Endothelial cell of umbilical vein (primary cell): ENCODE measurements around the gene AMDHD2. TPM values are rescaled to one million over a fixed set of nuclear protein-coding genes. Genes with fewer than 3 reads are reported as not detected.
"Not testable (repeated sequence)": the region's sequence is repeated elsewhere in the genome, so short reads cannot be mapped to it uniquely, and the experiment has no call there.

ENCODE experiments used
- BruUV-seq: library from RNA; stranded (reverse); fragments of 400-500 nt; replicated peaks from 2 replicates; lab custom pipeline; 2021; lab: Mats Ljungman, UMichigan
- CTCF ChIA-PET: fragments of 300-600, 350-600 bp; sonication (Branson Sonifier 250); formaldehyde crosslinking; loops from one replicate; lab custom pipeline; 2021; ENCODE audit warnings: antibody characterized with exemption, inconsistent platforms; lab: Charles Lee
- POLR2A ChIA-PET: fragments of 300-600, 350-600 bp; sonication (Branson Sonifier 250); formaldehyde crosslinking; loops from one replicate; lab custom pipeline; 2021; ENCODE audit warnings: antibody characterized with exemption, inconsistent platforms; lab: Charles Lee
- DNase-seq: peaks from one replicate; pipeline ENCODE4 v3.0.0-alpha.2; 2011; ENCODE audit warnings: low read depth, low spot score
- FAIRE-seq: peaks from 2 replicates; lab custom pipeline; 2011; peaks lifted over from hg19 to GRCh38; lab: Jason Lieb, UNC
- H2AFZ ChIP-seq: 2 replicates; pipeline ENCODE4 v1.6.0; 2012; ENCODE audit warnings: low read depth, low read length, control low read depth, inconsistent platforms
- H3K27ac ChIP-seq: 2 replicates; pipeline ENCODE4 v1.5.1; 2011; ENCODE audit warnings: low read depth, mild to moderate bottlenecking, control low read depth, low read length, moderate library complexity; ENCODE audit not compliant: insufficient read depth
- H3K27me3 ChIP-seq, 2 experiments: 2 replicates each; pipeline versions ENCODE4 v1.6.0 to v1.6.1; 2011; ENCODE audit warnings: low read length in 2 of 2, mixed read lengths in 1 of 2; ENCODE audit not compliant: control insufficient read depth in 2 of 2, insufficient read depth in 2 of 2
- H3K36me3 ChIP-seq, 2 experiments: 2 replicates in 1 of 2; 3 replicates in 1 of 2; pipeline ENCODE4 v1.5.1; 2011; ENCODE audit warnings: low read length in 2 of 2, mild to moderate bottlenecking in 1 of 2, moderate library complexity in 1 of 2; ENCODE audit not compliant: control insufficient read depth in 2 of 2, insufficient read depth in 2 of 2; ENCODE audit errors: extremely low read depth in 1 of 2
- H3K4me1 ChIP-seq: 3 replicates; pipeline ENCODE4 v1.5.1; 2011; ENCODE audit warnings: mild to moderate bottlenecking, low read length; ENCODE audit not compliant: control insufficient read depth, insufficient read depth; ENCODE audit errors: extremely low read depth
- H3K4me2 ChIP-seq: 2 replicates; pipeline ENCODE4 v1.6.1; 2011; ENCODE audit warnings: low read length, control low read depth, mixed read lengths; ENCODE audit not compliant: insufficient read depth
- H3K4me3 ChIP-seq, 3 experiments: fragments of 200-600 bp in 1 of 3; sonication (generic), shearing (Covaris generic) in 1 of 3; replicated peaks in 1 of 3; 2 replicates each; pipeline ENCODE4 v1.5.1; 2011 to 2016; ENCODE audit warnings: control low read depth in 3 of 3, low read length in 3 of 3, mild to moderate bottlenecking in 2 of 3, inconsistent platforms in 1 of 3, low read depth in 1 of 3, moderate library complexity in 1 of 3; ENCODE audit not compliant: insufficient read depth in 1 of 3
- H3K79me2 ChIP-seq: 2 replicates; pipeline ENCODE4 v1.6.0; 2012; ENCODE audit warnings: low read length, inconsistent platforms; ENCODE audit not compliant: control insufficient read depth, insufficient read depth
- H3K9ac ChIP-seq: replicated peaks from 2 replicates; pipeline ENCODE3; 2011; ENCODE audit warnings: low read length, control low read depth; ENCODE audit not compliant: insufficient read depth; ENCODE audit errors: extremely low read depth
- H3K9me1 ChIP-seq: replicated peaks from 3 replicates; pipeline ENCODE4 v1.6.0; 2011; ENCODE audit warnings: mild to moderate bottlenecking, low read length; ENCODE audit not compliant: control insufficient read depth, insufficient read depth; ENCODE audit errors: extremely low read depth
- H3K9me3 ChIP-seq: replicated peaks from 2 replicates; pipeline ENCODE4 v1.5.1; 2012; ENCODE audit warnings: low read length, inconsistent platforms; ENCODE audit not compliant: control insufficient read depth, insufficient read depth
- H4K20me1 ChIP-seq: replicated peaks from 2 replicates; pipeline ENCODE3; 2011; ENCODE audit warnings: mild to moderate bottlenecking, low read length; ENCODE audit not compliant: control insufficient read depth, insufficient read depth; ENCODE audit errors: extremely low read depth
- CTCF ChIP-seq, 2 donors: IDR thresholded peaks; 1 replicate in 1 of 2; 2 replicates in 1 of 2; pipeline ENCODE4 v1.5.1; 2011; ENCODE audit warnings: low read length in 2 of 2, mild to moderate bottlenecking in 2 of 2, moderate library complexity in 2 of 2, control low read depth in 1 of 2, inconsistent platforms in 1 of 2, low read depth in 1 of 2; ENCODE audit not compliant: insufficient read depth in 1 of 2; ENCODE audit errors: extremely low read depth in 1 of 2
- FOS ChIP-seq: IDR thresholded peaks from 2 replicates; pipeline ENCODE4 v1.6.1; 2011; ENCODE audit warnings: mild to moderate bottlenecking, low read length, moderate library complexity, borderline replicate concordance; ENCODE audit not compliant: insufficient read depth
- JUN ChIP-seq: IDR thresholded peaks from 2 replicates; pipeline ENCODE4 v1.6.1; 2011; ENCODE audit warnings: borderline replicate concordance, low read depth; ENCODE audit not compliant: insufficient read length, insufficient read depth
- MAX ChIP-seq: IDR thresholded peaks from 2 replicates; pipeline ENCODE4 v1.6.1; 2011; ENCODE audit not compliant: insufficient read depth, insufficient read length
- MYC ChIP-seq: IDR thresholded peaks from one replicate; pipeline ENCODE4 v1.6.1; 2011; ENCODE audit warnings: mild to moderate bottlenecking, low read depth, low read length
- POLR2A ChIP-seq: IDR thresholded peaks from 2 replicates; pipeline ENCODE4 v1.6.1; 2012; ENCODE audit warnings: low read depth, mild to moderate bottlenecking, control low read depth, low read length
- POLR2AphosphoS5 ChIP-seq: IDR thresholded peaks from 2 replicates; pipeline ENCODE4 v1.6.1; 2012; ENCODE audit warnings: low read depth, mild to moderate bottlenecking, control low read depth, low read length, moderate library complexity; ENCODE audit not compliant: insufficient read depth
- dilution Hi-C: fragments of 300-500 bp; cut with MboI; formaldehyde crosslinking; loops from one replicate; pipeline ENCODE4 v1.15.0; 2019; ENCODE audit warnings: low sequenced_read_pairs; ENCODE audit not compliant: extremely low pct_ligation_motif_present
- intact Hi-C: fragments of 100-400 bp; cut with micrococcal nuclease; formaldehyde crosslinking; loops from one replicate; pipeline ENCODE4 v1.10.0; 2022
- polyA plus RNA-seq, 4 experiments: library from polyadenylated mRNA; depleted of rRNA in 3 of 4; stranded (reverse) in 3 of 4; unstranded in 1 of 4; fragments of >200 nt; gene quantifications; 2 replicates each; pipeline versions ENCODE4 v1.2.1 to v1.2.3, GENCODE V29; 2011 to 2012; ENCODE audit warnings: missing spikeins in 1 of 4
- total RNA-seq: library from RNA; stranded (reverse); gene quantifications from 2 replicates; pipeline ENCODE4 v1.2.3, GENCODE V29; 2021

AMDHD2 gene
- total and polyA plus RNA-seq, 2 donors (not counting 3 experiments of a cell fraction or from before 2014, with no cell fraction given): 39.4 to 59.5 TPM

- H3K9me1 ChIP-seq: no peaks in the 10 kb centered on the region
- ChIA-PET POLR2A (no interaction called here), CTCF (interaction anchor here (0.7 to 0.9 kb wide), 2 partner anchors 12 to 63 kb away, joined by 3 to 4 read pairs; partner anchors contain the start of gene AMDHD2)
- dilution Hi-C loops (no loop called here), intact Hi-C loops (no loop called here)
- no peaks in the 10 kb centered on the region for H3K27me3 ChIP-seq
- H3K4me1 ChIP-seq: peaks cover 15% of the 10 kb centered on the region
- peak overlapping the region; percentile 68 for H3K4me2 ChIP-seq
- BruUV-seq: no TSS peak
- H3K79me2 ChIP-seq: no peaks in the 10 kb centered on the region
- H3K36me3 ChIP-seq: peaks cover 2 to 20% of the 10 kb centered on the region in 2 experiments
- DNase-seq: peak; percentile 46
- H3K27ac ChIP-seq: peak overlapping the region; percentile 16
- no peaks in the 10 kb centered on the region for H3K9me3 ChIP-seq
- peak; percentile 74 for FAIRE-seq
- H3K9ac ChIP-seq: peak overlapping the region; percentile 46
- peak overlapping the region; percentile 43 for H2AFZ ChIP-seq
- peak overlapping the region; percentile 41 to 62 (median 62) for H3K4me3 ChIP-seq
- no peak for TF ChIP-seq CTCF (IDR thresholded peaks at IDR 0.05; ENCODE audit: extremely low read depth in 1 of 2, insufficient read depth in 1 of 2, low read depth in 1 of 2, low read length in 2 of 2)
- TF ChIP-seq POLR2AphosphoS5: no peak
- TF ChIP-seq JUN: no peak
- TF ChIP-seq MAX: no peak
- TF ChIP-seq FOS: no peak
- TF ChIP-seq POLR2A: no peak
- no peak for TF ChIP-seq MYC
- H4K20me1 ChIP-seq: no peaks in the 10 kb centered on the region
These were observed 12.4 kb downstream of the AMDHD2 start for GRCh38 chr16:2532494-2533141.

DNA sequence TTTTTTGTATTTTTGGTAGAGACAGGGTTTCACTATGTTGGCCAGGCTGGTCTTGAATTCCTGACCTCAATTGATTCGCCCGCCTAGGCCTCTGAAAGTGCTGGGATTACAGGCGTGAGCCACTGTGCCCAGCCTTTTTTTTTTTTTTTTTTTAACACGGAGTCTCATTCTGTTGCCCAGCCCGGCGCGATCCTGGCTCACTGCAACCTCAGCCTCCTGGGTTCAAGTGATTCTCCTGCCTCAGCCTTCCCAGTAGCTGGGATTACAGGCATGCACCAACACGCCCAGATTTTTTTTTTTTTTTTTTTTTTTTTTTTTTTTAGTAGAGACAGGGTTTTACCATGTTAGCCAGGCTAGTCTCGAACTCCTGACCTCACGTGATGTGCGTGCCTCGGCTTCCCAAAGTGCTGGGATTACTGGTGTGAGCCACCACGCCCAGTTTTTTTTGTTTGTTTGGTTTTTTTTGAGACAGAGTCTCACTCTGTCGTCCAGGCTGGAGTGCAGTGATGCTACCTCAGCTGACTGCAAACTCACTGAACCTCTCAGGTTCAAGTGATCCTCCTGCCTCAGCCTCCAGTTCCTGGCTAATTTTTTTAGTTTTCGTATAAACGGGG, 13.1 kb downstream of the AMDHD2 start:
- H3K27ac ChIP-seq, intact Hi-C loops, H3K9me1 ChIP-seq, H3K9me3 ChIP-seq, H3K27me3 ChIP-seq, H3K79me2 ChIP-seq, BruUV-seq, POLR2A ChIA-PET, H2AFZ ChIP-seq, dilution Hi-C loops, H4K20me1 ChIP-seq, DNase-seq, H3K4me3 ChIP-seq, FAIRE-seq: not testable (repeated sequence)
- H3K9ac ChIP-seq: peak overlapping the region; percentile 46
- H3K4me1 ChIP-seq: peaks cover 15% of the 10 kb centered on the region
- peak overlapping the region; percentile 68 for H3K4me2 ChIP-seq
- CTCF ChIA-PET: interaction anchor here (0.9 kb wide), 1 partner anchor 63 kb away, joined by 4 read pairs; no protein-coding TSS in a partner anchor
- peaks cover 2 to 16% of the 10 kb centered on the region in 2 experiments for H3K36me3 ChIP-seq
